ENCODE measurements around the gene GPN2. TPM values are rescaled to one million over a fixed set of nuclear protein-coding genes. Genes with fewer than 3 reads are reported as not detected.

The GPN2 gene
- total and polyA plus RNA-seq, 2 donors (not counting 1 experiment from before 2014, with no cell fraction given) = 12.2 to 21.5 TPM

- Histone ChIP-seq H3K27me3 (ENCODE audit: control insufficient read depth, insufficient read depth, low read length) (no peaks in the 10 kb centered on the region), H3K4me1 (ENCODE audit: control insufficient read depth, extremely low read depth, insufficient read depth, low read length) (peaks cover 12% of the 10 kb centered on the region), H3K9ac (ENCODE audit: insufficient read depth, low read length) (no peak overlapping the region), H3K9me3 (ENCODE audit: control insufficient read depth, insufficient read depth, low read depth, low read length) (no peaks in the 10 kb centered on the region), H3K4me3 (replicated peaks in 1 of 4; ENCODE audit: control extremely low read depth in 1 of 4, insufficient read depth in 1 of 4, low read depth in 3 of 4, low read length in 4 of 4) (no peak overlapping the region), H2AFZ (ENCODE audit: low read length) (no peak overlapping the region), H3K27ac (ENCODE audit: insufficient read depth, low read length) (no peak overlapping the region), H3K36me3 (ENCODE audit: control insufficient read depth, insufficient read depth, low read length) (peaks cover 3% of the 10 kb centered on the region), H3K4me2 (ENCODE audit: extremely low read depth, insufficient read depth, low read length) (no peak overlapping the region), H4K20me1 (ENCODE audit: control insufficient read depth, extremely low read depth, insufficient read depth, low read length) (no peaks in the 10 kb centered on the region), H3K79me2 (ENCODE audit: control insufficient read depth, insufficient read depth, low read length) (no peaks in the 10 kb centered on the region)
- peak in 1 of 2 donors; percentile 32 for DNase-seq (ENCODE audit: low read depth in 2 of 2)
- TF ChIP-seq, protein P1, sequence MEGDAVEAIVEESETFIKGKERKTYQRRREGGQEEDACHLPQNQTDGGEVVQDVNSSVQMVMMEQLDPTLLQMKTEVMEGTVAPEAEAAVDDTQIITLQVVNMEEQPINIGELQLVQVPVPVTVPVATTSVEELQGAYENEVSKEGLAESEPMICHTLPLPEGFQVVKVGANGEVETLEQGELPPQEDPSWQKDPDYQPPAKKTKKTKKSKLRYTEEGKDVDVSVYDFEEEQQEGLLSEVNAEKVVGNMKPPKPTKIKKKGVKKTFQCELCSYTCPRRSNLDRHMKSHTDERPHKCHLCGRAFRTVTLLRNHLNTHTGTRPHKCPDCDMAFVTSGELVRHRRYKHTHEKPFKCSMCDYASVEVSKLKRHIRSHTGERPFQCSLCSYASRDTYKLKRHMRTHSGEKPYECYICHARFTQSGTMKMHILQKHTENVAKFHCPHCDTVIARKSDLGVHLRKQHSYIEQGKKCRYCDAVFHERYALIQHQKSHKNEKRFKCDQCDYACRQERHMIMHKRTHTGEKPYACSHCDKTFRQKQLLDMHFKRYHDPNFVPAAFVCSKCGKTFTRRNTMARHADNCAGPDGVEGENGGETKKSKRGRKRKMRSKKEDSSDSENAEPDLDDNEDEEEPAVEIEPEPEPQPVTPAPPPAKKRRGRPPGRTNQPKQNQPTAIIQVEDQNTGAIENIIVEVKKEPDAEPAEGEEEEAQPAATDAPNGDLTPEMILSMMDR (conservative IDR thresholded peaks at IDR 0.05 in 1 of 2, IDR thresholded peaks at IDR 0.05 in 1 of 2; ENCODE audit: low read depth in 1 of 2, low read length in 2 of 2) = no peak
- no peak for TF ChIP-seq EZH2 (IDR thresholded peaks at IDR 0.05; ENCODE audit: low read length, missing control alignments)
Measured at GRCh38 chr1:26844424-26845196, 45.5 kb downstream of the GPN2 start.

DNA sequence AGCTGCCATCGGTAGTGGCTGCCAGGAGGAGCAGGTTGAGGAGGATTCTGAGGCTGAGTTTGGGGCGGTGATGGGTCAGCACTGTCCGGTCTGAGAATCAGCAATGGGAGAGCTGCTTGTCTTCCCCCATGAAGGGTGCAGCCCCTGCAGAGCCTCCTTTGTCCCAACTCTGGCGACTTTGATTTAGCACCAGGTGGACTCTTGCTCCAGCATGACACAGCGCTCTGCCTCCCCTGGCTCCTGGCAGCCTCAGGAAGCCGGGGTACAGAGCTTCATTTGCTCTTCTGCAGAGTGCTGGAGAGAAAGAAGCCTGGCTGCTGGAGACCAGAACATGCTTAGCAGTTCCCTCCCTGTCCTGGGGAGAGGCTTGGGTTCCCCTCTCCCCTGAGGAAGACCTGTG is 50.3 kb downstream of the GPN2 start:
- Histone ChIP-seq H3K4me3 (replicated peaks in 1 of 4; ENCODE audit: control extremely low read depth in 1 of 4, insufficient read depth in 1 of 4, low read depth in 3 of 4, low read length in 4 of 4) (no peak overlapping the region), H3K27me3 (ENCODE audit: control insufficient read depth, insufficient read depth, low read length) (no peaks in the 10 kb centered on the region), H3K27ac (ENCODE audit: insufficient read depth, low read length) (no peak overlapping the region), H3K9me3 (ENCODE audit: control insufficient read depth, insufficient read depth, low read depth, low read length) (no peaks in the 10 kb centered on the region), H3K4me2 (ENCODE audit: extremely low read depth, insufficient read depth, low read length) (no peak overlapping the region), H3K79me2 (ENCODE audit: control insufficient read depth, insufficient read depth, low read length) (no peaks in the 10 kb centered on the region), H4K20me1 (ENCODE audit: control insufficient read depth, extremely low read depth, insufficient read depth, low read length) (no peaks in the 10 kb centered on the region), H3K4me1 (ENCODE audit: control insufficient read depth, extremely low read depth, insufficient read depth, low read length) (no peaks in the 10 kb centered on the region), H3K9ac (ENCODE audit: insufficient read depth, low read length) (no peak overlapping the region), H2AFZ (ENCODE audit: low read length) (no peak overlapping the region), H3K36me3 (ENCODE audit: control insufficient read depth, insufficient read depth, low read length) (peaks cover 13% of the 10 kb centered on the region)
- TF ChIP-seq EZH2 (IDR thresholded peaks at IDR 0.05; ENCODE audit: low read length, missing control alignments) = no peak
- TF ChIP-seq, protein P1 (conservative IDR thresholded peaks at IDR 0.05 in 1 of 2, IDR thresholded peaks at IDR 0.05 in 1 of 2; ENCODE audit: low read depth in 1 of 2, low read length in 2 of 2) = no peak
- DNase-seq (ENCODE audit: low read depth in 2 of 2) = no peak

DNA sequence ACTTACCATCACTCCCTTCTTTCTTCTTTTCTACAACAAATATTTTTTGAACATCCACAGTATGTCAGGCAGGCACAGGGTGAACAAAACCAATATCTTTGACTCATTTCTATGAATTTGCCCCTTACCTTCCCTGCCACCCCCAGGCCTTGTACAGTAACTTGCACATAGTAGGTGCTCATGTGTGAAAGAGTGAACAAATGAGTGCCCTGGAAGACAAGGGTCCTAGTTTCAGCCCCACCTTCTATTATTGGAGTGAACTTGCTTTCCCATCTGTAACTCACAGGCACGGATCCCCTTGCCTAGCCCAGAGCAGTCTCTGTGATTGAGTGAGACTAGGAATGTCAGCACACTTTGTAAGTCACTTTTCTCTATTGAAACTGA is 50.8 kb downstream of the GPN2 start:
- Histone ChIP-seq H3K4me2 (ENCODE audit: extremely low read depth, insufficient read depth, low read length) (no peak overlapping the region), H3K9me3 (ENCODE audit: control insufficient read depth, insufficient read depth, low read depth, low read length) (no peaks in the 10 kb centered on the region), H3K27ac (ENCODE audit: insufficient read depth, low read length) (no peak overlapping the region), H3K27me3 (ENCODE audit: control insufficient read depth, insufficient read depth, low read length) (no peaks in the 10 kb centered on the region), H2AFZ (ENCODE audit: low read length) (no peak overlapping the region), H4K20me1 (ENCODE audit: control insufficient read depth, extremely low read depth, insufficient read depth, low read length) (no peaks in the 10 kb centered on the region), H3K36me3 (ENCODE audit: control insufficient read depth, insufficient read depth, low read length) (peaks cover 15% of the 10 kb centered on the region), H3K4me1 (ENCODE audit: control insufficient read depth, extremely low read depth, insufficient read depth, low read length) (no peaks in the 10 kb centered on the region), H3K4me3 (replicated peaks in 1 of 4; ENCODE audit: control extremely low read depth in 1 of 4, insufficient read depth in 1 of 4, low read depth in 3 of 4, low read length in 4 of 4) (no peak overlapping the region), H3K9ac (ENCODE audit: insufficient read depth, low read length) (no peak overlapping the region), H3K79me2 (ENCODE audit: control insufficient read depth, insufficient read depth, low read length) (no peaks in the 10 kb centered on the region)
- TF ChIP-seq EZH2 (IDR thresholded peaks at IDR 0.05; ENCODE audit: low read length, missing control alignments) = no peak
- TF ChIP-seq, protein P1 (conservative IDR thresholded peaks at IDR 0.05 in 1 of 2, IDR thresholded peaks at IDR 0.05 in 1 of 2; ENCODE audit: low read depth in 1 of 2, low read length in 2 of 2) = no peak
- no peak for DNase-seq (ENCODE audit: low read depth in 2 of 2)

All from fibroblast of lung (primary cell).